ENCODE data around the gene TBC1D3I.
"Not testable (repeated sequence)": the region's sequence is repeated elsewhere in the genome, so short reads cannot be mapped to it uniquely, and the experiment has no call there.

The TBC1D3I gene

DNA sequence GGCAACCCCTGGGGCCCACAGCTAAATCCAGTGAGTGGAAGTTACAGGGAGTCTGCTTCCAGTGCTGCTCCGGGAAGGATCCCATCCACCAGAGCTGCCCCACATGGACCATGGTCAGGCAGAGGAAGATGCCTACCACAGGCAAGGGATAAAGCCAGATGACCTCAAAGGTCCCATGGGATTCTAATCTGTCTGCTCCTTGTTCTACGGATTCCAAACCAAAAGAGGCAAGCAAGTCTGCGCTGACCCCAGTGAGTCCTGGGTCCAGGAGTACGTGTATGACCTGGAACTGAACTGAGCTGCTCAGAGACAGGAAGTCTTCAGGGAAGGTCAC is 52.1 kb downstream of the TBC1D3I start:
- DNase-seq (no peak), ATAC-seq (no peak)
- Mint-ChIP-seq H3K27ac (no peak overlapping the region), H3K4me1 (peaks cover 7% of the 10 kb centered on the region), H3K4me3 (no peak overlapping the region), H3K27me3 (peaks cover 30% of the 10 kb centered on the region), H3K9me3 (no peaks in the 10 kb centered on the region)

GRCh38 chr17:36211484-36212271 is 52.7 kb downstream of the TBC1D3I start:
- not testable (repeated sequence) for H3K4me3 Mint-ChIP-seq, DNase-seq, ATAC-seq, H3K9me3 Mint-ChIP-seq, H3K4me1 Mint-ChIP-seq
- H3K27me3 Mint-ChIP-seq: peaks cover 36% of the 10 kb centered on the region
- peak overlapping the region in 1 of 2 donors; percentile 29 for H3K27ac Mint-ChIP-seq

GRCh38 chr17:36210439-36211211 is 53.7 kb downstream of the TBC1D3I start, which contains the start of gene CCL4L2:
TSS of gene CCL4L2 (plus strand) at chr17:36211063.
- not testable (repeated sequence) for H3K9me3 Mint-ChIP-seq, DNase-seq, H3K4me3 Mint-ChIP-seq
- peaks cover 46% of the 10 kb centered on the region for H3K27me3 Mint-ChIP-seq
- peak within 1 kb of the TSS; percentile 29 to 63 for H3K27ac Mint-ChIP-seq
- peak; percentile 71 for ATAC-seq
- H3K4me1 Mint-ChIP-seq: peaks cover 18% of the 10 kb centered on the region

- Mint-ChIP-seq H3K27me3 (peaks cover 48% of the 10 kb centered on the region), H3K4me1 (peaks cover 18% of the 10 kb centered on the region), H3K4me3 (no peak overlapping the region), H3K9me3 (no peaks in the 10 kb centered on the region), H3K27ac (no peak overlapping the region)
- ATAC-seq (no peak), DNase-seq (no peak)
These were observed 54.8 kb downstream of the TBC1D3I start for GRCh38 chr17:36209575-36209974.

GRCh38 chr17:36207383-36207782 is 57.0 kb downstream of the TBC1D3I start:
- H3K27me3 Mint-ChIP-seq: peaks cover 46% of the 10 kb centered on the region
- not testable (repeated sequence) for ATAC-seq, H3K4me3 Mint-ChIP-seq, DNase-seq, H3K27ac Mint-ChIP-seq, H3K9me3 Mint-ChIP-seq
- H3K4me1 Mint-ChIP-seq: peaks cover 26% of the 10 kb centered on the region

DNA sequence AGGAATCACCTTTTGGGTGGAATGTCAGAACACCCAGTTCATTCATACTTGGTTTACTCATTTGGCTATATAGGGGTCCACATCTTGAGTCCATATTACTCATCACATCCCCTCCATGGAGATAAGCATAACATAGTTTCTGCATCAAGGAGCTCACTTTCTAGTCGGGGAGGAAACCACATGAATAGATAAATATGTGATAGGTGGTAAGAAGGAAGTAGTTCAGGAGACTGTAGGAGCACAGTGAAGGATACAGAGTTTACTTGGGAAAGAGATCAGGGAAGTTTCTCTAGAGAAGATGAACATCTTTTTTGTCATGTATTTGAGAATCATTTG is 57.9 kb downstream of the TBC1D3I start:
- not testable (repeated sequence) for DNase-seq, H3K9me3 Mint-ChIP-seq, H3K4me3 Mint-ChIP-seq
- Mint-ChIP-seq H3K4me1 (peaks cover 35% of the 10 kb centered on the region), H3K27ac (peak overlapping the region in 1 of 2 donors; percentile 50), H3K27me3 (peaks cover 47% of the 10 kb centered on the region)
- ATAC-seq: peak; percentile 67

- Mint-ChIP-seq H3K27me3 (peaks cover 49% of the 10 kb centered on the region), H3K4me1 (peaks cover 38% of the 10 kb centered on the region), H3K4me3 (no peak overlapping the region), H3K9me3 (no peaks in the 10 kb centered on the region), H3K27ac (no peak overlapping the region)
- DNase-seq: no peak
- ATAC-seq: no peak
These were observed 58.5 kb downstream of the TBC1D3I start for GRCh38 chr17:36205637-36206485.

DNA sequence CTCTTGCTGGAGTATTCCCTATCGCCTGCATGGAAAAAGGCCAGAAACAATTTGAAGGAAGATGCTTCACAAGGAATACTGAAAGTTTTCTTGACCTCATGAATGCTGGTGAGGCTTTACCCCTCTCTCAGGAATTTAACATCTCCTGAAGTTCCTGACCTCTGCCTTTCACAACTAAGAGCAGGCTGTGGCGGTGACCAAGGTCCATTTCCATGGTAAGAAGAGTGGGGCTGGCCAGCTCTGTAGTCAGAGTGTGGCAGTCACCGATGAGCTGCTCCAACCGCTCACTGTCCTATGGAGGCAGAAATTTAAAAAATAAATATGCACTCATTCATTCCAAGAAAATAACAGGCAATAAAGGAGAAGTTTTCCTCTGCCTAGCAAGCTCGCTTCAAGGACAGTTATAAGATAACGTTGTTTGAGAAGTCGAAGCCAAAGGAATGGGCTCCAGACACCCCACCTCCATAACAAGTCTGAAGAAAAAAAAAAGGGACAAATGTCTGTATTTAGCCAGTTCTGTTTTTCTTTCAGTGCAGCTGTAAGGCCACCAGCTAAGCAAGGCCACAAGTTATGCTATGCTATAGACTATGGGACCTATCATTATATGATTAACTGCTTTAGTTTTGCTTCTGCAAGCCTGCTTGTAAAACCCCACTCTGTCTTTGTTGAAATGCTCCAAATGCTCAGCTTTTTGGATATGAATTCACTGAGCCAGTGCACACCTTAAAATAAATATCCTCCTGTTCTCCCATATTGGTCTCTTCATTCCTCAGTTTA is 59.5 kb downstream of the TBC1D3I start:
- H3K27me3 Mint-ChIP-seq: peaks cover 53% of the 10 kb centered on the region
- peaks cover 41% of the 10 kb centered on the region for H3K4me1 Mint-ChIP-seq
- DNase-seq (no peak), ATAC-seq (no peak)
- H3K4me3 Mint-ChIP-seq: no peak overlapping the region
- H3K27ac Mint-ChIP-seq: no peak overlapping the region
- no peaks in the 10 kb centered on the region for H3K9me3 Mint-ChIP-seq
